Mononuclear cell (primary cell): ENCODE data around the gene PLCXD1. TPM values are rescaled to one million over a fixed set of nuclear protein-coding genes. Genes with fewer than 3 reads are reported as not detected.
"Not testable (repeated sequence)": the region's sequence is repeated elsewhere in the genome, so short reads cannot be mapped to it uniquely, and the experiment has no call there.

Experiments used
- H3K27me3 ChIP-seq: 2 replicates; pipeline ENCODE4 v1.6.0; 2011; ENCODE audit warnings: low read length, control low read depth; ENCODE audit not compliant: insufficient read depth
- H3K4me1 ChIP-seq: 2 replicates; pipeline ENCODE4 v1.5.1; 2011; ENCODE audit warnings: mild to moderate bottlenecking, low read length, control low read depth; ENCODE audit not compliant: insufficient read depth
- H3K4me3 ChIP-seq: 2 replicates; pipeline ENCODE4 v1.5.1; 2011; ENCODE audit warnings: mild to moderate bottlenecking, low read length, moderate library complexity
- H3K9me3 ChIP-seq: 2 replicates; pipeline ENCODE4 v1.5.1; 2011; ENCODE audit warnings: low read depth, mild to moderate bottlenecking, control low read depth, low read length
- total RNA-seq: library from RNA; depleted of rRNA; stranded (reverse); fragments of >200 nt; gene quantifications from one replicate; pipeline ENCODE4 v1.2.3, GENCODE V29; 2012

PLCXD1 gene
- total RNA-seq, 1 donor, result 6.9 TPM

DNA sequence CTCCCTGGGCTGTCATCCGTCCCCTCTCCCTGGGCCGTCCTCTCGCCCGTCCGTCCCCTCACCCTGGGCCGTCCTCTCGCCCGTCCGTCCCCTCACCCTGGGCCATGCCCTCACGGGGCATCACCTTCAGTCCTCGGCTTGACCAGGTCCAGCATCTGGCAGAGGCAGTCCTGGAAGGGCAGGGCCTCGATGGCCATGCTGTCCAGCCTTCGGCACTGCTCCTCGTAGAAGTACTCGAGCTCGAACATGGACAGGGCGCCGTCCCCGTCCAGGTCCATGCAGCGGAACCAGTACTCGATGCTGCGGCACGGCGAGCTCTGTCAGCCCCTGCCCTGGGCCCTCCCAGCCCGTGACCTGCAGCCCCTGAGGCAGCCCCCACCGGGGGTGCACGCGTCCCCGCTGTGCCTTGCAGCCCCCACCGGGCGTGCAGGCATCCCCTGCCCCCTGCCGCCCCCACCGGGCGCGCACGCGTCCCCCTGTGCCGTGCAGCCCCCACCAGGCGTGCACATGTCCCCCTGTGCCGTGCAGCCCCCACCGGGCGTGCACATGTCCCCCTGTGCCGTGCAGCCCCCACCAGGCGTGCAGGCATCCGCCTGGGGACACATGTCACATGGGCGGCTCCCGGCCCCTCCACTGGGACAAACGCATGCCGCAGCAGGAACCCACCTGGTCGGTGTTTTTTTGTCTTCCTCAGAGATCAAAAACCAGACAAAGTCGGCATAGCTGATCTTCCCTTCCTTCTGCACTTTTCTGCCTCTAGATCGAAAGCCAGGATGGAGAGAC, 59.7 kb downstream of the PLCXD1 start:
- no peaks in the 10 kb centered on the region for H3K27me3 ChIP-seq
- no peak overlapping the region for H3K4me3 ChIP-seq
- H3K4me1 ChIP-seq, result no peaks in the 10 kb centered on the region
- no peaks in the 10 kb centered on the region for H3K9me3 ChIP-seq

DNA sequence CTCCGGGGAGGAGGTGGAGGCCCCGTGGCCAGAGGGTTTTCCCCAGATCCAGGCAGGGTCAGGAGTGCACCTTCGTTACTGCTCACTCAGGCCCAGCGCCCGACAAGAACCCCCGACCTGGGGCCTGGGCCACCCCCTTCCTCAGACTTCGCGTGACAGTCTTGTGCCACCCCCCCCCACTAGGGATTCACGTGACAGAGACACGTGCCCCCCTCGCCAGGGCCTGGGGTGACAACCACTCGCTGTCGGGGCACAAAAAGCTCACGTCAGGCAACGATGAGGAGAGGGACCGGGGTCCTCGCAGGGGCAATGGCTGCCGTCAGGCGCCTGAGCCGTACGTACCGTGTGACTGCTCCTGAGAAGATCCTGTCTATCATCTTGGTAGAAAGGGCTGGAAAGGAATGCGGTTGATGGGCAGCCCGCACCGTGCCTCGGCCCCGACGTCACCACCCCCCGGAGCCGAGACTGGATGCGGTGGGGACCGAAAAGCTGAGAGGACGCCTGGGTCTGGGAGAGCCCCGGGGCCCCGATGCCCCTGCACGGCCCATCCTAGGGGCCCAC, 60.4 kb downstream of the PLCXD1 start:
- no peaks in the 10 kb centered on the region for H3K9me3 ChIP-seq
- H3K4me3 ChIP-seq, result no peak overlapping the region
- no peaks in the 10 kb centered on the region for H3K4me1 ChIP-seq
- no peaks in the 10 kb centered on the region for H3K27me3 ChIP-seq

DNA sequence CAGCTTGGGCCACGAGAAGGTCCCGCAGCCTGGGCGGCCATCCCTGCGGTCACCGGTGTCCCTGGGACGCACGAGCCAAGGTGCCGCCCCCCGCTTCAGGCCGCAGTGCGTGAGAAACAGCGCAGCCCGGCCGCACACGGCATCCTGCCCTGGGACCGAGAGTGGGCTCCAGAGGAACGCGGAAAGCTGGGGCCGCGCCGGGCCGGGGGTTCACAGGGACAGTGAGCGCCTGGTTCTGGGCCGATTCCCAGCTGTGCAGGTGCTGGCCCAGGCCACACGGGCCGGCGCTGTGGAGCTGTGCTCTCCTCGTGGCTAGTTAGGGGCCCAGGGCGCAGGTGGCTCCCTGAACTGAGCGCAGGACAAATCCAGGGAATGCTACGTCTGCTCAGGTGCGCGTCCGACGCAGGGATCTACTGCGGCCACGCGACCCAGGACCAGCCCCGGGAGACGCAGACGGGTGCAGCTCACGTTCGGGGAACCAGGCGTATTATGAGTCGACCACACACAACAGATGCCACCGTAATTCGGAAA, 63.3 kb downstream of the PLCXD1 start:
- Histone ChIP-seq H3K4me1 (no peaks in the 10 kb centered on the region), H3K9me3 (no peaks in the 10 kb centered on the region), H3K27me3 (no peaks in the 10 kb centered on the region)

DNA sequence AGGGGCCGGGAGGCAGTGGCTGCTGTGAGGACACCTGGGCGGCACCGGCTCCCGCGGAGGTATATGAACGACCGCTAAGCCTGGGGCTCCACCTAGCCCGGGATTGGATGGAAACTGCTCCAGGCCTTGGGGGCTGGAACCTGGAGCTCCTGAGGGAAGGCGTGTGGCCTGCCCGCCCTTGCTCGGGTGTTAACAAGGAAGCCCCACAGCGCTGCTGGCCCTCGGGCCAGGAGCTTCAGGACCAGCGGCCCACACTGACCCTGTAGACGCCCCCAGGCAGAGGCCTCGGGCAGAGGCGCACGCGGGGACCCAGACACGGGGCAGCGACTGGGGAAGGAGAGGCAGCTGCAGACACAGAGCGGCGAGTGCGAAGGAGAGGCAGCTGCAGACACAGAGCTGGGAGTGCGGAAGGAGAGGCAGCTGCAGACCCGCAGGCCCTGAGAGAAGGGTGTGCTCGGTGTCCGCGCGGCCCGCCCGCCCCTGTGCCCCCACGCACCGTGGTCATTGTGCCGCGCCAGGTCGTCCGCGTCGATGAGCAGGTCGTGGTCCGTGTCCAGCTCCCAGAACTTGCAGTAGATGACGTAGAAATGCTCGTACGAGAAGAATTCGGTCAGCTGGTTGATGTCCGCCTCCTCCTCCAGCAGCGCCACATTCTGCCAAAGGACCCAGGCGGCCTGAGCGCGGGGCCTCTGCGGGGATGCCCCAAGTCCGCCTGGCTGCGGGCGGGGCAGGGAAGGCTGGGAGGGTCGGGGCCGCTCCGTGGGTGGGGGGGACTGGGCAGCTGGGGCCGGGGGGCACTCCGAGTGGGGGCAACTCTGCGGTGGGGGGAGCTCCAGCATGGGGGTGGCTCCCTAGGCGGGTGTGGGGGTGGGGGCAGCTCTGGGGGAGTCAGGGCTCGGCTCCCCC, 64.1 kb downstream of the PLCXD1 start:
- H3K4me3 ChIP-seq, result no peak overlapping the region
- H3K27me3 ChIP-seq, result no peaks in the 10 kb centered on the region
- no peaks in the 10 kb centered on the region for H3K4me1 ChIP-seq
- no peaks in the 10 kb centered on the region for H3K9me3 ChIP-seq

More for the DNA sequence above, 63.3 kb downstream of the PLCXD1 start:
- H3K4me3 ChIP-seq, result no peak overlapping the region

DNA sequence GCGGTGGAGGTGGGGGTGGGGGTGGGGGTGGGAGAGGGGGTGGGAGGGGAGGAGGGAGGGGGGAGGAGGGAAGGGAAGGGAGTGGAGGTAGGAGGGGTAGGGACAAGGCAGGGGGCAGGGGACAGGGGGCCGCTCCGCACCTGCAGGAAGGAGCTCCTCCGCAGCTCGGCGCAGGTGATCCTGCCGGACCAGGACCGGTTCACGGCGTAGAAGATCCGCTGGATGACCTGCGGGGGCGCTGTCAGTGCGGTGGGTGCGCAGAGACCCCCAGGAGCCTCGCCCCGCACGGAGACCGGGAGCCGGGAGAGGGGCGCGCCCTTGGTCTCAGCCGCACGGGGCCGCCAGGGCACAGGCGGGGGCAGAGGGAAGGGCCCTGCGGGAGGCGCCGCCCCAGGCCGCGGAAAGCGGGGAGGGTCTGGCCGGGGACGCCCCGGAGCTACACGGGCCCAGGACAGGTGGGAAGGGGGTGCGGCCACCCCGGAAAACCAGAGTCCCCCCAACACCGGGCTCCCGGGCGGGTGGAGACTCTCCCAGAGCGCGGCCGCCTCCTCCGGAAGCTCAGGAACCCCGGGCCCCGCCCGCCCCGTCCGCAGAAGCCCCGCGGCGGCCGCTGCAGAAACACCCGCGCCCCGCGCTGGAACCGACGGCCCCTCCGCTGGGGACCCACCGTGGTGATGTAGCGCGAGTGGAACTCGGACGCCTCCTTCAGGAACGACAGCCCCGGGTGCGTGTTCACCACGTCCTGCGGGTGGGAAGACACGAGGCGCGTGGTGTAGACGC, 65.0 kb downstream of the PLCXD1 start:
- H3K27me3 ChIP-seq, result no peaks in the 10 kb centered on the region
- no peaks in the 10 kb centered on the region for H3K9me3 ChIP-seq

GRCh38 chrX:347351-348117, 66.4 kb downstream of the PLCXD1 start:
- no peak overlapping the region for H3K4me3 ChIP-seq
- no peaks in the 10 kb centered on the region for H3K4me1 ChIP-seq
- no peaks in the 10 kb centered on the region for H3K27me3 ChIP-seq
- no peaks in the 10 kb centered on the region for H3K9me3 ChIP-seq

More for the DNA sequence above, 65.0 kb downstream of the PLCXD1 start:
- Histone ChIP-seq H3K4me3 (no peak overlapping the region), H3K4me1 (no peaks in the 10 kb centered on the region)

GRCh38 chrX:348461-349117, 67.4 kb downstream of the PLCXD1 start:
- H3K4me3 ChIP-seq, result no peak overlapping the region
- no peaks in the 10 kb centered on the region for H3K9me3 ChIP-seq
- H3K4me1 ChIP-seq, result no peaks in the 10 kb centered on the region
- no peaks in the 10 kb centered on the region for H3K27me3 ChIP-seq

- Histone ChIP-seq H3K4me3 (no peak overlapping the region), H3K9me3 (no peaks in the 10 kb centered on the region), H3K27me3 (no peaks in the 10 kb centered on the region), H3K4me1 (no peaks in the 10 kb centered on the region)
These were observed 68.0 kb downstream of the PLCXD1 start for GRCh38 chrX:349196-349595.

DNA sequence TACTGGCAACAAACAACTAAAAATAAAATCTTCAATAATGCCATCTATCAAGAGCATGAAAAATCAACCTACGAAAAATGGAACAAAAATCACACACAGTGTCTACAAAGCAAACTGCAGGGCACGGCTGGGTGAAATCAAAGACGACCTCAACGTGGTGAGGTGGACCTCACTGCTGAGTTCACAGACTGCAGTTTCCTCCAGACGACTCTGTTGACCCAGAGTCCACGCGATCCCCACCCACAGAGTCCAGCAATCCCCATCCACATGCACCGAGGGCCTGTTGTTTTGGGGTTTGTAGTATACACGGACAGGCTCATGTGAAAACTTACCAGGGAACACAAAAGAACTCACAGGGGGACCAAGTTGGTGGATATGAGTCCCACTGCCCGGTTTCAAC, 68.5 kb downstream of the PLCXD1 start:
- H3K27me3 ChIP-seq, result no peaks in the 10 kb centered on the region
- no peak overlapping the region for H3K4me3 ChIP-seq
- H3K4me1 ChIP-seq, result no peaks in the 10 kb centered on the region
- H3K9me3 ChIP-seq, result no peaks in the 10 kb centered on the region

DNA sequence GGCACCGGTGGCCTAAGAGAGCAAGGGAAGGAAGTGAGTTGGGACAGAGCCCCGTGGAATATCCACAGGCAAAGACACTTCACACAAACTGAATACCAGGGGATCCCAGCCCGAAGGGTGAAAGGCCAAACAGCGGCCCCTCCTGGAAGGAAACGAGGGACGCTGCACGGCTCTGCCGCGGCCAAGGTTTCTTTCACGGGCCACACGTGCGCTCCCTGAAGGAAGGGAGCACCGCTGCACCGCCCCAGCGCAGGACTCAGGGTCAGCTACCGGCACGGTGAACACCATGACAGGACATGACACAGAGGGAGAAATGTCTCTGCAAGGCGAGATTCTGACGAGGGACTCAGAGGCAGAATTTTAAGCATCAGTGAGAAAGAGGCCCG, 69.0 kb downstream of the PLCXD1 start:
- H3K4me1 ChIP-seq, result no peaks in the 10 kb centered on the region
- no peak overlapping the region for H3K4me3 ChIP-seq
- H3K27me3 ChIP-seq, result no peaks in the 10 kb centered on the region
- H3K9me3 ChIP-seq, result no peaks in the 10 kb centered on the region

DNA sequence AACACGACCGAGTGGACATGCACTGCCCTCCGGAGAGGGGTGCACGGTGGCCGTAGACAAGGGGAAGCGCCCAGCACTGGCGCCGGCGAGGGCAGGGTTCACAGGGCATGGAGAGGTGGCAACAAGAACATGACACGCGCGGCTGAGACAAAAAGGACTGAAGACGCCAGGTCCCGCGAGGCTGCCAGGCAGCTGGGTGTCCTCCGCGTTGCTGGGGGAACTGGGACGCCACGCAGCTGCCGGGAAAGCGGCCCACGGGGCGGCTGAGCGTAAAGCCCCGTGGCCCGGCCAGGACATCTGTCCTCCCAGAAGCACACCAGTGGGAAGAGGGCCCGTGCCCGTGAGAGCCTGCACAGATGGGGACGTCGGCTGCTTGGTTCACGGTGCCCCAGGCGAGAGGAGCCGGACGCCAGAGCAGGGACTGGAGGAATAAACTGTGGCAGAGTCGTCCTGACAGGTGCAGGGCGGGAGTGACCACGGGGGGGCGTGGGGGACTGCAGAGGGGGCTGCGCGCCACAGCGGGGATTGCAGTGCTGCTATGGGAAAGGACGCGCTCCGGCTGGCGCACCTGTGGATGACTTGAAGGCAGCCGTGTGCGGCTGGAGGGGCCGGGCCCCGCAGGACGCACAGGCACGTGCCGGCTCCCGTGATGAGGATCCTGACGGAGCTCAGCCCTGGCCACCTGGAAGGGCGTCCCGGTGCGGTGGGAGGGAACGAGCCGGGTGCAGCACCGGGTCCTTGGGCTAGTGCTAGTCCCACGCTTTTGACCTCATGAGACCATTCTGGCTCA, 69.5 kb downstream of the PLCXD1 start:
- Histone ChIP-seq H3K9me3 (no peaks in the 10 kb centered on the region), H3K4me3 (no peak overlapping the region), H3K27me3 (no peaks in the 10 kb centered on the region), H3K4me1 (no peaks in the 10 kb centered on the region)

- H3K27me3 ChIP-seq, H3K4me1 ChIP-seq, H3K4me3 ChIP-seq, H3K9me3 ChIP-seq: not testable (repeated sequence)
These were observed 70.1 kb downstream of the PLCXD1 start for GRCh38 chrX:351324-351641.

DNA sequence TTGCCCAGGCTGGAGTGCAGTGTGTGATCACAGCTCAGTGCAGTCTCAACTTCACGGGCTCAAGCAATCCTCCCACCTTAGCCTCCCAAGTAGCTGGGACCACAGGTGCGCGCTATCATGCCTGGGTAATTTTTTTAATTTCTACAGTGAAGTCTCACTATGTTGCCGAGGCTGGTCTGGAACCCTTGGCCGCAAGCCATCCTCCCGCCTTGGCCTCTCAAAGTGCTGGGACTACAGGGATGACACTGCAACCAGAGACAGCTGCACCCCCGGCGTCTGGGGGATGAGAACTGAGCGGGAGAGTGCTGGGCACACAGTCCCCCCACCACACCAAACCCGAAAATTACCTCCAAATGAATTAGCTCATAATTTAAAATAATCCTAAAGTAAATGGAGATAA, 70.6 kb downstream of the PLCXD1 start:
- no peak overlapping the region for H3K4me3 ChIP-seq
- H3K27me3 ChIP-seq, result no peaks in the 10 kb centered on the region
- no peaks in the 10 kb centered on the region for H3K4me1 ChIP-seq
- H3K9me3 ChIP-seq, result no peaks in the 10 kb centered on the region
